ENCODE results near the gene TPD52L1. TPM values are rescaled to one million over a fixed set of nuclear protein-coding genes. Genes with fewer than 3 reads are reported as not detected.
A peak's percentile ranks its signal among the peaks of the same experiment; 100 is the strongest.

TPD52L1 gene
- total and polyA plus RNA-seq, 2 of the 4 experiments (the other 2 are of a cell fraction): 10.2 to 13.5 TPM

DNA sequence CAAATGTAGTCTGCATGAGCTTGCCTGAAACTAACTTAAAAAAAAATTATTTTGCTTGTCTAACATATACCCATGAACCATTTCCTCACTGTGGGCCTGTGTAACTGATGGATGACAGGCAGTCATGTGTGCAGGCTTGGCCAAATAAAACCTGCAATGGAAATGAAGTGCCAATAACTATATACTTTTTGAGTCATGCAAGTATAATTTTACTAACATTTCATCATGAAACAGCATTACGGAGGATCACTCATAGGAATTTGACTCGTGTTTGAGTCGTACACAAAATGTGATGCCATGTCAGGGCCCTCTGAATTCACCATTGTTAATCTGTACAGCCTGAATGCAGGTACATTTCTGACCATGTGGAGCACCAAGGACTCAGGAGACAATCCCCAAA lies 101.6 kb downstream of the TPD52L1 start:
- Histone ChIP-seq H3K4me2 (ENCODE audit: low read depth, low read length) (no peak overlapping the region), H3K9me1 (ENCODE audit: insufficient read depth, low read length) (peaks cover 3% of the 10 kb centered on the region; the same call in 1 of the 2 replicates), H3K23ac (ENCODE audit: low read depth, low read length) (no peak overlapping the region), H3K9me3 (ENCODE audit: control insufficient read depth, insufficient read depth, low read length) (no peaks in the 10 kb centered on the region), H4K8ac (ENCODE audit: low read depth in 2 of 2, low read length in 2 of 2) (no peak overlapping the region), H2AK9ac (replicated peaks; ENCODE audit: low read depth, low read length, poor library complexity) (no peak overlapping the region), H3K14ac (replicated peaks; ENCODE audit: low read depth, low read length) (no peak overlapping the region), H3K18ac (ENCODE audit: low read depth, low read length) (no peak overlapping the region), H3K4me1 (ENCODE audit: control insufficient read depth, insufficient read depth, low read length) (peaks cover 13% of the 10 kb centered on the region), H4K5ac (ENCODE audit: low read depth, low read length) (no peak overlapping the region; the same call in 1 of the 2 replicates), H3K4ac (ENCODE audit: low read depth, low read length) (no peak overlapping the region), H2BK15ac (ENCODE audit: low read depth, low read length) (no peak overlapping the region), H2BK20ac (ENCODE audit: low read depth, low read length) (no peak overlapping the region), H2AFZ (replicated peaks; ENCODE audit: low read length, poor library complexity) (no peak overlapping the region), H3K56ac (ENCODE audit: extremely low read depth, insufficient read depth, low read length) (no peak overlapping the region), H2AK5ac (ENCODE audit: low read depth, low read length) (no peak overlapping the region), H4K91ac (ENCODE audit: insufficient read depth, low read depth, low read length) (no peak overlapping the region), H2BK120ac (ENCODE audit: low read depth, low read length) (no peak overlapping the region), H3K79me1 (ENCODE audit: low read depth in 1 of 2, low read length in 2 of 2) (no peaks in the 10 kb centered on the region), H3K27ac (ENCODE audit: insufficient read depth, low read length) (no peak overlapping the region), H3K9ac (ENCODE audit: low read depth, low read length) (no peak overlapping the region), H3K27me3 (ENCODE audit: control insufficient read depth, insufficient read depth, low read length) (no peaks in the 10 kb centered on the region), H3K4me3 (ENCODE audit: insufficient read depth, low read depth, low read length) (no peak overlapping the region), H2BK5ac (ENCODE audit: low read depth, low read length, poor library complexity, severe bottlenecking) (no peak overlapping the region), H3K36me3 (ENCODE audit: control insufficient read depth, insufficient read depth, low read length) (no peaks in the 10 kb centered on the region), H4K20me1 (ENCODE audit: insufficient read depth, low read length) (no peaks in the 10 kb centered on the region)
- intact Hi-C loops (cut with micrococcal nuclease) (no loop called here), in situ Hi-C loops (cut with MboI; ENCODE audit: low sequenced_read_pairs) (no loop called here), dilution Hi-C loops (cut with HindIII; ENCODE audit: low sequenced_read_pairs, unreplicated experiment) (no loop called here)
- POLR2A ChIA-PET (ENCODE audit: unreplicated experiment): no interaction called here
- WGBS, 2 experiments (ENCODE audit: extremely low coverage in 2 of 2, insufficient read length in 1 of 2): 40% methylated on average over 1 of the region's 3 CpGs; no CpG with 5 or more reads in 1 of the 2 experiments
- no TSS peak for BruUV-seq (replicated peaks)
- peak; percentile 36 for DNase-seq
- no peak for ATAC-seq (ENCODE audit: low read depth)
- no peak for TF ChIP-seq NFE2L2 (IDR thresholded peaks at IDR 0.05; ENCODE audit: low read depth, low read length)
- no peak for TF ChIP-seq RCOR1 (IDR thresholded peaks at IDR 0.05; ENCODE audit: insufficient replicate concordance, low read length)
- no peak for TF ChIP-seq CHD1 (IDR thresholded peaks at IDR 0.05; ENCODE audit: low read depth, low read length)
- TF ChIP-seq, protein P1, sequence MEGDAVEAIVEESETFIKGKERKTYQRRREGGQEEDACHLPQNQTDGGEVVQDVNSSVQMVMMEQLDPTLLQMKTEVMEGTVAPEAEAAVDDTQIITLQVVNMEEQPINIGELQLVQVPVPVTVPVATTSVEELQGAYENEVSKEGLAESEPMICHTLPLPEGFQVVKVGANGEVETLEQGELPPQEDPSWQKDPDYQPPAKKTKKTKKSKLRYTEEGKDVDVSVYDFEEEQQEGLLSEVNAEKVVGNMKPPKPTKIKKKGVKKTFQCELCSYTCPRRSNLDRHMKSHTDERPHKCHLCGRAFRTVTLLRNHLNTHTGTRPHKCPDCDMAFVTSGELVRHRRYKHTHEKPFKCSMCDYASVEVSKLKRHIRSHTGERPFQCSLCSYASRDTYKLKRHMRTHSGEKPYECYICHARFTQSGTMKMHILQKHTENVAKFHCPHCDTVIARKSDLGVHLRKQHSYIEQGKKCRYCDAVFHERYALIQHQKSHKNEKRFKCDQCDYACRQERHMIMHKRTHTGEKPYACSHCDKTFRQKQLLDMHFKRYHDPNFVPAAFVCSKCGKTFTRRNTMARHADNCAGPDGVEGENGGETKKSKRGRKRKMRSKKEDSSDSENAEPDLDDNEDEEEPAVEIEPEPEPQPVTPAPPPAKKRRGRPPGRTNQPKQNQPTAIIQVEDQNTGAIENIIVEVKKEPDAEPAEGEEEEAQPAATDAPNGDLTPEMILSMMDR (conservative IDR thresholded peaks at IDR 0.05; ENCODE audit: low read depth, low read length): no peak
- no peak for TF ChIP-seq MXI1 (IDR thresholded peaks at IDR 0.05; ENCODE audit: borderline replicate concordance, low read depth, low read length)
- no peak for TF ChIP-seq MAZ (IDR thresholded peaks at IDR 0.05; ENCODE audit: borderline replicate concordance, low read depth, low read length)
- TF ChIP-seq FOS (IDR thresholded peaks at IDR 0.05; ENCODE audit: low read depth, low read length): no peak
- CTCF ChIA-PET: no interaction called here

All from IMR-90 (cell line).